ENCODE measurements around the gene DZIP1L.

DNA sequence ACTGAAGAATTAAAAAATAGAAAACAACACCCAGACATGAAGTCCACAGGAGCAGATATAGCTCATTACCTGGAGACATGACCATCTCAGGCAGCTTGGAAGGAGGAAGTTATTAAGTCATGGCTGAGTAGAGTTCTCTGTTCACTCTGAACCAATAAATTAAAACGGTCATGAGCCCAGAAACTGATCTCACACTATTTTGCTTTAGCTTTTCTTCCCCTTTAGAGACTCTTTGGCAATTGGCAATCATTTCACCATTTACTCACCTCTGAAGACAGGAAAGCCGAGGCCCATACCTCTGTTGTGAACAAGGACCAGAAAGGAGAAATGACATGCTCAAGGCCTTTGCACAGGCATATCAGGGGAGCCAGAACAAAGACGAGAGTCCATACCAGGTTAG is 78.8 kb downstream of the DZIP1L start:
- TF ChIP-seq, protein P1, sequence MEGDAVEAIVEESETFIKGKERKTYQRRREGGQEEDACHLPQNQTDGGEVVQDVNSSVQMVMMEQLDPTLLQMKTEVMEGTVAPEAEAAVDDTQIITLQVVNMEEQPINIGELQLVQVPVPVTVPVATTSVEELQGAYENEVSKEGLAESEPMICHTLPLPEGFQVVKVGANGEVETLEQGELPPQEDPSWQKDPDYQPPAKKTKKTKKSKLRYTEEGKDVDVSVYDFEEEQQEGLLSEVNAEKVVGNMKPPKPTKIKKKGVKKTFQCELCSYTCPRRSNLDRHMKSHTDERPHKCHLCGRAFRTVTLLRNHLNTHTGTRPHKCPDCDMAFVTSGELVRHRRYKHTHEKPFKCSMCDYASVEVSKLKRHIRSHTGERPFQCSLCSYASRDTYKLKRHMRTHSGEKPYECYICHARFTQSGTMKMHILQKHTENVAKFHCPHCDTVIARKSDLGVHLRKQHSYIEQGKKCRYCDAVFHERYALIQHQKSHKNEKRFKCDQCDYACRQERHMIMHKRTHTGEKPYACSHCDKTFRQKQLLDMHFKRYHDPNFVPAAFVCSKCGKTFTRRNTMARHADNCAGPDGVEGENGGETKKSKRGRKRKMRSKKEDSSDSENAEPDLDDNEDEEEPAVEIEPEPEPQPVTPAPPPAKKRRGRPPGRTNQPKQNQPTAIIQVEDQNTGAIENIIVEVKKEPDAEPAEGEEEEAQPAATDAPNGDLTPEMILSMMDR (IDR thresholded peaks at IDR 0.05 in 8 of 11, conservative IDR thresholded peaks at IDR 0.05 in 3 of 11) = no peak
- no peak for TF ChIP-seq POLR2A (IDR thresholded peaks at IDR 0.05)
- TF ChIP-seq POLR2AphosphoS5 (IDR thresholded peaks at IDR 0.05) = no peak

Measured in spleen (tissue), 7 donors.